Panc1 (cell line): ENCODE measurements around the gene CCZ1.
"Not testable (repeated sequence)": the region's sequence is repeated elsewhere in the genome, so short reads cannot be mapped to it uniquely, and the experiment has no call there.

ENCODE experiments used
- CTCF ChIP-seq: fragments of 450-650 bp; IDR thresholded peaks from 2 replicates; pipeline ENCODE4 v1.5.1; 2017; ENCODE audit warnings: mild to moderate bottlenecking
- TCF7L2 ChIP-seq: IDR thresholded peaks from 2 replicates; pipeline ENCODE4 v1.6.1; 2011; ENCODE audit warnings: mild to moderate bottlenecking, low read depth, low read length, inconsistent platforms
- TF ChIP-seq, protein P1 (sequence below), 2 experiments: IDR thresholded peaks; 2 replicates each; pipeline ENCODE4 v1.6.1; 2011 to 2012; ENCODE audit warnings: low read depth in 2 of 2, control low read depth in 1 of 2, low read length in 1 of 2, mild to moderate bottlenecking in 1 of 2, moderate library complexity in 1 of 2; ENCODE audit not compliant: insufficient read depth in 1 of 2

DNA sequence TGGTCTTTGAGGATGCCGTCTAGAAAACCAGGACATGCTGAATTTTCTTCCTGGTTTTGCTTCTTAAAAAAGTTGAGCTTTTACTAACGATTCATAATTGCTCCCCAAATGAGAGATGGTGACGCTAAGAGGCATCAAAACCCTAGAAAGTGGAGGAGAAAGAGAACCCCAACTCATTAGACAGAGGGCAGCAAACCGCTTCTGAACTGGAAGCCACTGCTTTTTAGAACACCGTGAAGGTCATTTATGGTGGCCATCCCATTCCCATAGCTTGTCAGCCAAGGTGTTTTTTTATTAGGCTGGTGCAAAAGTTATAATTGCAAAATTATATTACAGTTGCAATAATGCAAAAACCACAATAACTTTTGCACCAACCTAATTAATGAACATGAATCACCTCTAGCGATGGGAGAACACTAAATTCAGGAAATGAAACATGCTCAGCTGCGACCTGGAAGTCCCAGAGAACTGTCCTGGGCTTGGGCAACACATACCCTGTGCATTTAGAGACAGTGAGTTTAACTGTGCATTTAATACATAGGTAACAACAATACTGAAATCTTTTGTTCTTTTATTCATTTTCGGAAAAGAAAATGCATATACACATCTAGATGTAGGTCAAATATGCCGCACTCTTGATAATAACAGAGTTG is 33.1 kb upstream of the CCZ1 start:
- TF ChIP-seq, protein P1, sequence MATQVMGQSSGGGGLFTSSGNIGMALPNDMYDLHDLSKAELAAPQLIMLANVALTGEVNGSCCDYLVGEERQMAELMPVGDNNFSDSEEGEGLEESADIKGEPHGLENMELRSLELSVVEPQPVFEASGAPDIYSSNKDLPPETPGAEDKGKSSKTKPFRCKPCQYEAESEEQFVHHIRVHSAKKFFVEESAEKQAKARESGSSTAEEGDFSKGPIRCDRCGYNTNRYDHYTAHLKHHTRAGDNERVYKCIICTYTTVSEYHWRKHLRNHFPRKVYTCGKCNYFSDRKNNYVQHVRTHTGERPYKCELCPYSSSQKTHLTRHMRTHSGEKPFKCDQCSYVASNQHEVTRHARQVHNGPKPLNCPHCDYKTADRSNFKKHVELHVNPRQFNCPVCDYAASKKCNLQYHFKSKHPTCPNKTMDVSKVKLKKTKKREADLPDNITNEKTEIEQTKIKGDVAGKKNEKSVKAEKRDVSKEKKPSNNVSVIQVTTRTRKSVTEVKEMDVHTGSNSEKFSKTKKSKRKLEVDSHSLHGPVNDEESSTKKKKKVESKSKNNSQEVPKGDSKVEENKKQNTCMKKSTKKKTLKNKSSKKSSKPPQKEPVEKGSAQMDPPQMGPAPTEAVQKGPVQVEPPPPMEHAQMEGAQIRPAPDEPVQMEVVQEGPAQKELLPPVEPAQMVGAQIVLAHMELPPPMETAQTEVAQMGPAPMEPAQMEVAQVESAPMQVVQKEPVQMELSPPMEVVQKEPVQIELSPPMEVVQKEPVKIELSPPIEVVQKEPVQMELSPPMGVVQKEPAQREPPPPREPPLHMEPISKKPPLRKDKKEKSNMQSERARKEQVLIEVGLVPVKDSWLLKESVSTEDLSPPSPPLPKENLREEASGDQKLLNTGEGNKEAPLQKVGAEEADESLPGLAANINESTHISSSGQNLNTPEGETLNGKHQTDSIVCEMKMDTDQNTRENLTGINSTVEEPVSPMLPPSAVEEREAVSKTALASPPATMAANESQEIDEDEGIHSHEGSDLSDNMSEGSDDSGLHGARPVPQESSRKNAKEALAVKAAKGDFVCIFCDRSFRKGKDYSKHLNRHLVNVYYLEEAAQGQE (IDR thresholded peaks at IDR 0.05; ENCODE audit: insufficient read depth in 1 of 2, low read depth in 2 of 2, low read length in 1 of 2): not testable (repeated sequence)
- not testable (repeated sequence) for TF ChIP-seq CTCF, TCF7L2
